ENCODE measurements around the gene CEMIP. TPM values are rescaled to one million over a fixed set of nuclear protein-coding genes. Genes with fewer than 3 reads are reported as not detected.

Gene CEMIP
- total RNA-seq, 1 donor from 2014 or later, result not detected

DNA sequence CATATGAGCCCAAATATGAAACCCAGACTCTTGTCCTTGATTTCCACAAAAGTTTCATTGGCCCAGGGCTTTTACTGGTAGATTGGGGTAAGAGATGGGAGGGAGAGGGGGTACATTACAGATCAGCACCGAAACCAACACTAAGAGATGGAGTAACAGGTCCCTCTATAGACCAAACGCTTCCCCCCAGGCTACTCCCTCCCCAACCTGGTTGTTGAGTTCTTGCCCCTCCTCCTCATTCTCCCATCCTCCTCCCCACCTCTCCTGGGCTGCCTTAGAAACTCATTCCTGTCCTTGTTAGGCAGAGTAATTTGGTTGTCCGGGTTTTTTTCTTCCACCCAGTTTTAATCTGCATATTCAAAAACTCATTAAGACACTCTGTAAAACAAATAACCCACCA lies 136.3 kb downstream of the CEMIP start:
- H3K4me1 Mint-ChIP-seq, result no peaks in the 10 kb centered on the region

DNA sequence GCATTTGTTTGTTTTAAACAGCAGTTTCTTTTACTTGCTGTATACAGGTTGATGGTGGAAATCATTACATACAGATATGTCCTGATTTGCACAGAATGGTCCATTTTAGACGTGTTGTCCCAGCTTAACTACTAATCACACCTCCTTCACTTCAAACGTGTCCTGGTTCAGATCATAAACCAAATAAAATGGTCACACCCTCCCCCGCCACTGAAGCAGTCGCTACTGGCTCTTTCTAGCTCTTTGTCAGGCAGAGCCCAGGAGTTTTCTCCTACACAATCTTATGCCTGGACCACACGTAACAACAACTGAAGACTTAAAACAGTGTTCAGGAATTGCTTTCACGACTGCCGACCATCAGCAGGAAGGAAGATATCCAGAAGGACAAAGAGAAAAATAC lies 136.9 kb downstream of the CEMIP start:
- Mint-ChIP-seq H3K4me3 (no peak overlapping the region), H3K4me1 (no peaks in the 10 kb centered on the region), H3K36me3 (no peaks in the 10 kb centered on the region), H3K27ac (no peak overlapping the region), H3K27me3 (ENCODE audit: insufficient read depth, low read depth) (no peaks in the 10 kb centered on the region), H3K9me3 (no peaks in the 10 kb centered on the region)
- H3K36me3 ChIP-seq, result no peaks in the 10 kb centered on the region
- no peaks in the 10 kb centered on the region for H3K27me3 ChIP-seq
- no peaks in the 10 kb centered on the region for H3F3A ChIP-seq (ENCODE audit: low read depth)
- H3K4me2 ChIP-seq, result no peak overlapping the region
- no peaks in the 10 kb centered on the region for H3K79me2 ChIP-seq (ENCODE audit: low read depth)
- no peak for DNase-seq (ENCODE audit: low spot score)
- H2AFZ ChIP-seq (replicated peaks), result no peak overlapping the region
- H4K20me1 ChIP-seq (ENCODE audit: low read depth), result no peaks in the 10 kb centered on the region
- H3K4me3 ChIP-seq, result no peak overlapping the region
- H3K9ac ChIP-seq, result no peak overlapping the region
- no peaks in the 10 kb centered on the region for H3K9me3 ChIP-seq (ENCODE audit: low read depth)
- no peak overlapping the region for H3K27ac ChIP-seq
- TF ChIP-seq EZH2 (IDR thresholded peaks at IDR 0.05), result no peak
- TF ChIP-seq, protein P1, sequence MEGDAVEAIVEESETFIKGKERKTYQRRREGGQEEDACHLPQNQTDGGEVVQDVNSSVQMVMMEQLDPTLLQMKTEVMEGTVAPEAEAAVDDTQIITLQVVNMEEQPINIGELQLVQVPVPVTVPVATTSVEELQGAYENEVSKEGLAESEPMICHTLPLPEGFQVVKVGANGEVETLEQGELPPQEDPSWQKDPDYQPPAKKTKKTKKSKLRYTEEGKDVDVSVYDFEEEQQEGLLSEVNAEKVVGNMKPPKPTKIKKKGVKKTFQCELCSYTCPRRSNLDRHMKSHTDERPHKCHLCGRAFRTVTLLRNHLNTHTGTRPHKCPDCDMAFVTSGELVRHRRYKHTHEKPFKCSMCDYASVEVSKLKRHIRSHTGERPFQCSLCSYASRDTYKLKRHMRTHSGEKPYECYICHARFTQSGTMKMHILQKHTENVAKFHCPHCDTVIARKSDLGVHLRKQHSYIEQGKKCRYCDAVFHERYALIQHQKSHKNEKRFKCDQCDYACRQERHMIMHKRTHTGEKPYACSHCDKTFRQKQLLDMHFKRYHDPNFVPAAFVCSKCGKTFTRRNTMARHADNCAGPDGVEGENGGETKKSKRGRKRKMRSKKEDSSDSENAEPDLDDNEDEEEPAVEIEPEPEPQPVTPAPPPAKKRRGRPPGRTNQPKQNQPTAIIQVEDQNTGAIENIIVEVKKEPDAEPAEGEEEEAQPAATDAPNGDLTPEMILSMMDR (IDR thresholded peaks at IDR 0.05), result no peak
- no peak for TF ChIP-seq EZH2phosphoT487 (IDR thresholded peaks at IDR 0.05)
- H3K4me1 ChIP-seq, result no peaks in the 10 kb centered on the region

More for the DNA sequence above, 136.3 kb downstream of the CEMIP start:
- peak; percentile 66 for DNase-seq (ENCODE audit: low spot score)
- Histone ChIP-seq H4K20me1 (ENCODE audit: low read depth) (no peaks in the 10 kb centered on the region), H3K4me3 (no peak overlapping the region), H3K27me3 (no peaks in the 10 kb centered on the region), H3F3A (ENCODE audit: low read depth) (no peaks in the 10 kb centered on the region), H3K9me3 (ENCODE audit: low read depth) (no peaks in the 10 kb centered on the region), H3K4me2 (no peak overlapping the region), H3K27ac (no peak overlapping the region), H3K4me1 (no peaks in the 10 kb centered on the region), H3K36me3 (no peaks in the 10 kb centered on the region), H2AFZ (replicated peaks) (no peak overlapping the region), H3K9ac (no peak overlapping the region), H3K79me2 (ENCODE audit: low read depth) (no peaks in the 10 kb centered on the region)
- H3K9me3 Mint-ChIP-seq, result no peaks in the 10 kb centered on the region
- TF ChIP-seq EZH2phosphoT487 (IDR thresholded peaks at IDR 0.05), result no peak
- TF ChIP-seq, protein P1 (IDR thresholded peaks at IDR 0.05), result peak; percentile 47
- H3K27me3 Mint-ChIP-seq (ENCODE audit: insufficient read depth, low read depth), result peaks cover 2% of the 10 kb centered on the region
- no peaks in the 10 kb centered on the region for H3K36me3 Mint-ChIP-seq
- no peak overlapping the region for H3K4me3 Mint-ChIP-seq
- no peak overlapping the region for H3K27ac Mint-ChIP-seq

DNA sequence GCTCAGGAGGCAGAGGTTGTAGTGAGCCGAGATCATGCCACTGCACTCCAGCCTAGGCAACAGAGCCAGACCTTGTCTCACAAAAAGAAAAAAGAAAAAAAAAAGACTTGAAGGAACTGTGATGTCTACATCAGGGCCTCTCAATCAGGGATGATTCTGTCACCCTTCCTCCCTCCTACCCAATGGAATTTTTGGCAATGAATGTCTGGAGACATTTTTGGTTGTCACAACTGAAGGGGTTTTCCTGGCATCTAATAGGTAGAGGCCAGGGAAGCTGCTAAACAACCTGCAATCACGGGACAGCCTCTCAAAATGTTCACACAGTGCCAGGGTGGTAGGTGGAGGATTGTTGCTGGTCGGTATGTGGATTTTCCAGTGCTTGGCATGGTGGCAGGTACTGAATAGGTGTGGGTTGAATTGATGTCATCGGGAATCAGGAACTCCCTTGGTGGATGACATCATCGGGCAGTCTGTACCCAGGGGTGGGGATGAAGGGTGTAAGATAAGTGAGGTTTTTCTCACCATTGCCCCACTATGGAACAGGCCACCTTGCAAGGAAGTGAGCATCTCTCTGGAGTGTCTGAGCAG lies 139.1 kb downstream of the CEMIP start:
- no peak for DNase-seq (ENCODE audit: low spot score)
- H3K27ac ChIP-seq, result no peak overlapping the region
- no peaks in the 10 kb centered on the region for H3K79me2 ChIP-seq (ENCODE audit: low read depth)
- Mint-ChIP-seq H3K27me3 (ENCODE audit: insufficient read depth, low read depth) (no peaks in the 10 kb centered on the region), H3K36me3 (no peaks in the 10 kb centered on the region), H3K4me3 (no peak overlapping the region), H3K27ac (no peak overlapping the region), H3K4me1 (no peaks in the 10 kb centered on the region), H3K9me3 (no peaks in the 10 kb centered on the region)
- no peak overlapping the region for H2AFZ ChIP-seq (replicated peaks)
- no peak overlapping the region for H3K4me2 ChIP-seq
- no peaks in the 10 kb centered on the region for H3K4me1 ChIP-seq
- H4K20me1 ChIP-seq (ENCODE audit: low read depth), result no peaks in the 10 kb centered on the region
- no peaks in the 10 kb centered on the region for H3K36me3 ChIP-seq
- TF ChIP-seq EZH2 (IDR thresholded peaks at IDR 0.05) (no peak), EZH2phosphoT487 (IDR thresholded peaks at IDR 0.05) (no peak)
- TF ChIP-seq, protein P1 (IDR thresholded peaks at IDR 0.05), result no peak
- no peaks in the 10 kb centered on the region for H3F3A ChIP-seq (ENCODE audit: low read depth)
- H3K9ac ChIP-seq, result no peak overlapping the region
- H3K27me3 ChIP-seq, result no peaks in the 10 kb centered on the region
- H3K4me3 ChIP-seq, result no peak overlapping the region
- no peaks in the 10 kb centered on the region for H3K9me3 ChIP-seq (ENCODE audit: low read depth)

Data from neural progenitor cell (in vitro differentiated cells).